Stimulated activated CD4-positive, alpha-beta T cell treated with anti-CD3 and anti-CD28 coated beads, TNF-alpha, amount 100 ng/mL, for 1 hour (primary cell): ENCODE results near the gene DYRK1A.

Experiments
- DNase-seq, 3 donors: peaks; one replicate each; pipeline ENCODE4 v3.0.0-alpha.2; 2020; ENCODE audit warnings: low read depth in 3 of 3, low spot score in 1 of 3

Gene DYRK1A

GRCh38 chr21:37564341-37564923 is 197.9 kb downstream of the DYRK1A start:
- peak; percentile 65 to 76 (median 73) for DNase-seq

GRCh38 chr21:37564924-37565529 is 198.5 kb downstream of the DYRK1A start:
- DNase-seq, result no peak

DNA sequence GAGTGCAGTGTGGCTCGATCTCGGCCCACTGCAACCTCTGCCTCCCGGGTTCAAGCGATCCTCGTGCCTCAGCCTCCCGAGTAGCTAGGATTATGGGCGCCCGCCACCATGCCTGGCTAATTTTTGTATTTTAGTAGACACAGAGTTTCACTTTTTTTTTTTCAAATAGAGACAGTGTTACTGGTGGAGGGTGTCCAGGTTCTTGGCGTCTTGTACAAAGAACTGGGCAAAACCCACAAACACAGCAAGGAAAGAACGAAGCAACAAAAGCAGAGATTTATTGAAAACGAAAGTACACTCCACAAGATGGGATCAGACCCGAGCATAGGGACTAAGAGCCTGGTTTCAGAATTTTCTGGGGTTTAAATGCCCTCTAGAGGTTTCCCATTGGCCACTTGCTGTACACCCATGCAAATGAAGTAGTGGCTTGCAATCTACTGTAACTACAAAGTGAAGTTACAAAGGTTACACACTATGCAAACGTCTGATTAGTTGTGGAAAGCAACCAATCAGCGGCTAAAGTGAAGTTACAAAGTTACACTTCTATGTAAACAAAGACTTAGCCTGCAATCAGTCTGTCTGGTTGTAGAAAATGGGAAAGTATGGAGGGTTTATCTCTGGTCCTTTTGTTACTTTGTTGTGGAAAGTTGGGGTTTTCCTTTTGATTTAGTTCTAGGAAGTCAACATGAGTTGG is 199.1 kb downstream of the DYRK1A start:
- DNase-seq, result no peak

GRCh38 chr21:37566790-37567615 is 200.4 kb downstream of the DYRK1A start:
- DNase-seq, result no peak

- no peak for DNase-seq
Measured at GRCh38 chr21:37568415-37568814, 201.8 kb downstream of the DYRK1A start.

DNA sequence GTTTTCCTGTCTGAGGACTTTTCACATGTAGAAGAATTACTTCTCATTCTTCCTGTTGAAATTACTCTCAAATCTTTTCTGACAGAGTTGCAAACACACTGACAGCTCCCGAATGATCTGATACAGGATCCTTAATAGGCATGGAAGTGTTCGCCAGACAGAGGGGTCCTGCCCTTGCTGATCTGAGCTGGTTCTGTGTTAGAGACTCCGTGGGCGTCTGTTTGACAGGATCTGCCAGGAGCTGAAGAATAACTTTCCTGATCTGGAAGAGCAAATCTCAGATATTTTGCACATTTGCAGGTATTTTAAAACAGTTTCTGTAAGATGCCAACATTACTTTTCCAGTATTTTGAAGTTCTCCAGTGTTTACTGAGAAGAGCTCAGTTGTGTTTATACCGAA is 202.3 kb downstream of the DYRK1A start:
- no peak for DNase-seq

- no peak for DNase-seq
Measured at GRCh38 chr21:37571442-37571841, 204.9 kb downstream of the DYRK1A start.

DNA sequence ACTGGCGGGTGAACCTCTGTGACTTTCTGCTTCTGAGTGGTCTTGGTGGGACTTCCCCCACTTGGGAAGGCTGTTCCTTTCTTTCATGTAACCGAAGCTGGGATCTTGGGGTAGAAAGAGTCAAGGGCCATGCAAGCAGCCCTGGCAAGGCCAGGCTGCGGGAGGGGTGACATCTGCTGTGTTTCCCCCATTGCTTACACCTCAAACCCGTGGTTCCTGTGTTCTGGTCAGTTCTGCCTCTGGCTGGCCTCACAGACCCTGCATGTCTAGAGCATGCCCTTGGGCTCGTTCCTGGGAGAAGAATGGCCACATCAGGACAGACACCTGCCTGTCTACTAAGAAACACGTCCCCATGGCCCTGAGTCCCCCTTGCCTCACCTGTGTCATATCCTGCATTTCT is 207.7 kb downstream of the DYRK1A start:
- DNase-seq, result no peak

GRCh38 chr21:37574751-37575150 is 208.2 kb downstream of the DYRK1A start:
- no peak for DNase-seq

DNA sequence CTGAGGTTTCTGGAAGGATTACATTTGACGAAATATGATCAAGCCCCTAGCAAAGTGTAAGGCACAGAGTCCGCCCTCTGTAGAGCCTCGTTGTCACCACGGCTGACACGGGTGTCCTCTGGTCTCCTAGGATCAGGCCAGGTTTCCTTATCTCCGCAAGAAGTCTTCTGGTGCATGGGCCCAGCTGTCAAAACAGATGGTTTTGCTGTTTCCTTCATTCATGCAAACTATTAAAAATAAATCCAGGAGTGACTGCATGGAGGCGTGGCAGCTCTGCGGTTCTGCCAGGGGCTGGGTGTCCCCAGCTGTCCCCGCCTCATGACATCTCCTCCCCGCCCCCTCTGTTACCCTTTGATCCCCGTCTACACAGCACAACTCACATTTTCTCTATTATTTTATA is 209.0 kb downstream of the DYRK1A start:
- DNase-seq, result no peak
